GM03348 (cell line): ENCODE results near the gene TMEM178B.

Experiments used
- DNase-seq: peaks from one replicate; pipeline ENCODE4 v3.0.0; 2012; ENCODE audit warnings: low spot score

TMEM178B gene

DNA sequence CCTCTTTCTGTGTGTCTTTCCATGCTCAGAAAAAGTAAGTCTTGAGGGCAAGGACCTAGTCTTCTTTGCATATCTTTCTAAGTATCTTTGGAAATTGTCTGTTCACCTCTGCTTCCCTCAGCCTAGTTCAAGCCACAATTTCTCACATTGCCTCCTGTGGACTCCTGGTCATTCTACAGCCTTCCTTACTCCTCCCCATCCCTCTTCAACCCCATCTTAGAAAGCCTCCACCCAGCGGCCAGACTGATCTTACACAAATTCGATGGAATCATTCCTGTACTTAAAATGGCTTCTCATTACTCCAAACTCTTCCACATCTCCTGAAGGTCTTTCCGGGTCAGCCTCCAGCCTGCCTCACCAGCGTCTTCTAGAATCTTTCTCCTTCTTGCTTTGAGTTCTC is 453.2 kb downstream of the TMEM178B start:
- no peak for DNase-seq

- DNase-seq, result no peak
Observed at GRCh38 chr7:141528399-141528798, 454.5 kb downstream of the TMEM178B start.
